ENCODE measurements around the gene ATP5F1E. TPM values are rescaled to one million over a fixed set of nuclear protein-coding genes. Genes with fewer than 3 reads are reported as not detected.
A peak's percentile ranks its signal among the peaks of the same experiment; 100 is the strongest.

Gene ATP5F1E
- total RNA-seq (10 to 100 TPM; 48.2 to 50.1 TPM), polyA plus RNA-seq (100 to 1,000 TPM in 1 of 2 donors, 10 to 100 TPM in 1; 51.5 to 110 TPM)
- long read RNA-seq, donor 1, transcript ATP5F1E-201 (3 exons, 3,665 nt): major isoform, 55 of 61 reads
- long read RNA-seq, donor 1, partial matches to known transcripts: 1 of 61 reads
- long read RNA-seq, donor 1, other reads (novel, unspliced or antisense): 3 of 61 reads
- long read RNA-seq, donor 2, transcript ATP5F1E-201 (3 exons, 3,665 nt): major isoform, 97 of 99 reads
- long read RNA-seq, donor 2, partial matches to known transcripts: 1 of 99 reads
- long read RNA-seq, donor 2, other reads (novel, unspliced or antisense): 1 of 99 reads

DNA sequence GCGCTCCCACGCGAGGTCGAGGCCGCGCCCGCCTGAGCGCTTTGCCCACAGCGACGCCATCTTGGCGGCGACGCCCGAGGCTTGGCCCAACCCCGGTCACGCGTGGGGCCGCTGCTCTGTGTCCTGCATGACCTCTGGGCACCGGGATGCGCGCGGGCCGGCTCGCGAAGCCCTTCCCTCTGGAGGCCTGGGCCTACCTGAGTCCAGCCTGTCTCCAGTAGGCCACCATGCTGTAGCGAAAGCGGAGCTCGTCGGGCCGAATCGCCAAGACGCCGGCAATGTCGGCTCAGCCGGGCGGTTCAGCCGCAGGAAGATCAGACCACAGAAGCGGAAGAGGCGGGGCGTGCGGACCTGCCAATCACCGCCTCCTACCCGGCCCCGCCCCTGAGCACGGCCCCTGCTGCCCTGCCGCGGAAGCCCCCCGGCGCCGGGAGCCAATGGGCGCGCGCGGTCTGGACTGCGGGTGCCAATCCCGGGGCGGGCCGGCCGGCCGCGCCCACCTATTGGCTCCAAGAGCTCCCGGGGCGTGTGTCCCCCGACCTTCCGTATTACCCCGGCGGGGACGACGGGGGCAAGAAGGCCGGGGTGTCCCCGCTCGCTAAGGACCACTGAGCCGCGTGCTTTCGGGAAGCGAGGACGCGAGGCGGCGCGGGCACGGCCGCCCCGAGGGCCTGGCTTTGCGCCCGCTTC, at the start of gene ATP5F1E:
ATP5F1E (minus strand) TSS at position 313 of the 690 bp plus-strand sequence; CDS start at position 229, 84 bp downstream.
- H3K27ac ChIP-seq (ENCODE audit: low read depth in 1 of 2, low read length in 2 of 2): peak within 1 kb of the TSS; percentile 24 to 71
- intact Hi-C loops (cut with DNase I): loop anchor here (5.0 kb wide), 2 partner anchors 35 to 140 kb away; no protein-coding TSS in a partner anchor
- no peaks in the 10 kb centered on the region for H3K27me3 ChIP-seq (ENCODE audit: control insufficient read depth in 1 of 2, insufficient read depth in 2 of 2, low read length in 1 of 2)
- H3K4me3 ChIP-seq (ENCODE audit: low read length in 2 of 2): peak within 1 kb of the TSS; percentile 52 to 78
- H3K4me1 ChIP-seq (ENCODE audit: control insufficient read depth in 1 of 2, insufficient read depth in 2 of 2, low read length in 2 of 2): peaks cover 0 to 5% of the 10 kb centered on the region in 2 donors
- DNase-seq (peak; percentile 98), ATAC-seq (ENCODE audit: low FRiP score) (peak; percentile 100)
- H3K9me3 ChIP-seq (ENCODE audit: control insufficient read depth, low read length): no peaks in the 10 kb centered on the region
- WGBS, 2 donors: 0% methylated on average over 86 of the region's 86 CpGs
- peaks cover 6 to 8% of the 10 kb centered on the region in 2 donors for H3K36me3 ChIP-seq (ENCODE audit: control insufficient read depth in 1 of 2, insufficient read depth in 2 of 2, low read length in 1 of 2)

DNA sequence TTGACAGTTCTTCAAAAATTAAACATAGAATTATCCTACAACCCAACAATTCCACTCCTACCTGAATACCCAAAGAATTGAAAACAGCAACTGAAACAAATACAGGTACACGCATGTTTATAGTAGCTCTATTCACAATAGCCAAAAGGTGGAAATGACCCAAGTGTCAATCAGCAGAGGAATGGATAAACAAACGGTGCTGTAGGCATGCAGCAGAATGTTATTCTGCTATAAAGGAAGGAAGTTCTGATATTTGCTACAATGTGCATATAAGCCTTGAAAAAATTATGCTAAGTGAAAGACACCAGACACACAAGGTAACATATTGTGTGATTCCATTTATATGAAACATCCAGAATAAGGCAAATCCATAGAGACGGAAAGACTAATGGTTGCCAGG, 48.9 kb upstream of the ATP5F1E start:
- intact Hi-C loops (cut with DNase I): loop anchor here in 1 of 2 donors (10.0 kb wide), 2 partner anchors 206 to 374 kb away; no protein-coding TSS in a partner anchor
- H3K4me3 ChIP-seq (ENCODE audit: low read length in 2 of 2): no peak overlapping the region
- H3K36me3 ChIP-seq (ENCODE audit: control insufficient read depth in 1 of 2, insufficient read depth in 2 of 2, low read length in 1 of 2): no peaks in the 10 kb centered on the region
- H3K27me3 ChIP-seq (ENCODE audit: control insufficient read depth in 1 of 2, insufficient read depth in 2 of 2, low read length in 1 of 2): peaks cover 0 to 3% of the 10 kb centered on the region in 2 donors
- H3K27ac ChIP-seq (ENCODE audit: low read depth in 1 of 2, low read length in 2 of 2): no peak overlapping the region
- DNase-seq (no peak), ATAC-seq (ENCODE audit: low FRiP score) (no peak)
- H3K4me1 ChIP-seq (ENCODE audit: control insufficient read depth in 1 of 2, insufficient read depth in 2 of 2, low read length in 2 of 2): no peaks in the 10 kb centered on the region
- peaks cover 3% of the 10 kb centered on the region for H3K9me3 ChIP-seq (ENCODE audit: control insufficient read depth, low read length)
- 36 to 42% methylated on average over 3 of the region's 3 CpGs for WGBS, 2 donors

DNA sequence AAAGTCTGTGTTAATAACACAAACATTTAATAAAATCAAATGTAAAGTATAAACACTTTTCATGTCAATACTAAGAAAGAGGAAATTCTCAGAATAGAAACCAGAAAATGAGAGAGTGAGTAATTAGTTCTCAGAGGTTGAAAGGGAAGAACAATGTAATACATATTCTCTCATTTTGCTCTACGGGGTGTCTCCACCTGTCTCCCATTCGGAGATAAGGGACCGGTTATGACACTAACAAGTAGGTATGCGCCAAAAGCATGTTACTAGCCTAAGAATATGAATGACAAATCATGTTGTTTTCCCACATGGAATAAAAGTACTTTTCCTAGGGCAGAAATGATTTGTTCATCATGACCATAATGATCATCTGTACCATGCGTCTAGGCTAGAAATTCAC, 46.1 kb upstream of the ATP5F1E start:
- 79 to 86% methylated on average over 5 of the region's 5 CpGs for WGBS, 2 donors
- intact Hi-C loops (cut with DNase I): no loop called here
- DNase-seq: no peak

DNA sequence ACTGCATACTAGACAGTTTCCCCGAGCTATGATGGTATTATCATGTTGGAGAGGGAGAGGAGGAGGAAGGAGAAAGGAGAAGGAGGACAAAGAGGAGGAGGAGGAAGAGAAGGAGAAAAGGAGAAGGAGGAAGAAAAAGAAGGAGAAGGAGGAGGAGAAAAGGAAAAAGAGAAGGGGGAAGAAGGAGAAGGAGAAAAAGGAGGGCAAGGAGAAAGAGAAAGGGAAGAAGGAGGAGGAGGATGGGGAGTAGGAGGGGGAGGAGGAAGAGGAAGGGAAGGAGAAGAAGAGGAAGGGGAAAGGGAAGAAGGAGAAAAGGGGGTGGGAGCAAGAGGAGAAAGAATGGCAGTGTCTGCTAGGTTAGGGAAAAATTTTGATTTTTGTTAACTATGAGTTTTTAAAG, 45.6 kb upstream of the ATP5F1E start:
- ATAC-seq (ENCODE audit: low FRiP score) (no peak), DNase-seq (no peak)
- no peaks in the 10 kb centered on the region for H3K36me3 ChIP-seq (ENCODE audit: control insufficient read depth in 1 of 2, insufficient read depth in 2 of 2, low read length in 1 of 2)
- intact Hi-C loops (cut with DNase I): no loop called here
- peaks cover 0 to 3% of the 10 kb centered on the region in 2 donors for H3K27me3 ChIP-seq (ENCODE audit: control insufficient read depth in 1 of 2, insufficient read depth in 2 of 2, low read length in 1 of 2)
- peaks cover 3% of the 10 kb centered on the region for H3K9me3 ChIP-seq (ENCODE audit: control insufficient read depth, low read length)
- no peaks in the 10 kb centered on the region for H3K4me1 ChIP-seq (ENCODE audit: control insufficient read depth in 1 of 2, insufficient read depth in 2 of 2, low read length in 2 of 2)
- 38 to 42% methylated on average over 1 of the region's 1 CpG for WGBS, 2 donors
- H3K4me3 ChIP-seq (ENCODE audit: low read length in 2 of 2): no peak overlapping the region
- no peak overlapping the region for H3K27ac ChIP-seq (ENCODE audit: low read depth in 1 of 2, low read length in 2 of 2)

More for the DNA sequence above, 46.1 kb upstream of the ATP5F1E start:
- Histone ChIP-seq H3K27me3 (ENCODE audit: control insufficient read depth in 1 of 2, insufficient read depth in 2 of 2, low read length in 1 of 2) (peaks cover 0 to 3% of the 10 kb centered on the region in 2 donors), H3K36me3 (ENCODE audit: control insufficient read depth in 1 of 2, insufficient read depth in 2 of 2, low read length in 1 of 2) (no peaks in the 10 kb centered on the region), H3K4me1 (ENCODE audit: control insufficient read depth in 1 of 2, insufficient read depth in 2 of 2, low read length in 2 of 2) (no peaks in the 10 kb centered on the region), H3K9me3 (ENCODE audit: control insufficient read depth, low read length) (peaks cover 3% of the 10 kb centered on the region), H3K27ac (ENCODE audit: low read depth in 1 of 2, low read length in 2 of 2) (no peak overlapping the region), H3K4me3 (ENCODE audit: low read length in 2 of 2) (no peak overlapping the region)
- ATAC-seq (ENCODE audit: low FRiP score): no peak

DNA sequence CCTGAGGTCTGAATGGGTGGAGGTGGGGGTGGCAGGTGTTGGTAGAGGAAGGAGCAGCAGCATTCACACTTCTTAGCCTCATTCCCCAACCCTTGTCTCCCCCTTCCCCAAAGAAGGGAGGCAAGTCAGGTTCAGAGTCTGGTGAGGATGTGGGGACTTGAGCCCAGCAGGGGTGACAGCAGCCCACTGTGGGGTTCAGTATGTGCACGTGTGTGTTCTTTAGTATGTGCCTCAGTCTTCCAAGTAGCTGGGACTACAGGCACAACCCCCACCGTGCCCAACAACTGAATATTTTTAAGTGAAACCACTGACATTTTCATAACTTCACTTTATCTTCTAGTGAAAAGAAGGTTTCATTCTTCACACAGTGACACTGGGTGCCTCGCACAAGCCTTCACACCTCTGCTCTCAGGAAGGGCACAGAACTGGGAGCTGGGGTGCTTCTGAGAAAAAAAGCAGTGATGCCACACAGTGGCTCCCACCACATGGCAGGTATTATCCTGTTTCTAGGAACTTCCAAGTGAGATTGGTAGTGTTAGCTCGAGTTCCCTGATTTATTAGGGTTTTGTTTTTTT, 43.9 kb upstream of the ATP5F1E start:
- no peak for ATAC-seq (ENCODE audit: low FRiP score)
- WGBS, 2 donors: 58 to 70% methylated on average over 4 of the region's 4 CpGs
- intact Hi-C loops (cut with DNase I): no loop called here

DNA sequence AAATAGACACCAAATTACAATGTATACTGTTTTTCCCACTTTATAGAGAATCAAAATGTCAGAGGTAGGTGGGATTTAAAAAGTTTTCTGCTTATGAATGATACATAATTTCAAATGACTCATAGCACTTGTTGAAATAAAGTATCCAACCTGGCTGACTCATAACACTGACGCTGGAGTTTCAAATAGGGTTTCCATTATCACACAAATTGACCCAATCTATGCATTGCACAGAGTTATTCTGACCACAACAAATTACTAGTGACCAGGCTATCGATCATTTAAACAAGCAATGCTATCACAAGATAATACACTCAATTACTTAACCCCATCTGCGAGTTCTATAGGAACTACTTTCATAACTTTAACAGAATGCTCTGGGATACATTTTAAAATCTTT, 42.3 kb upstream of the ATP5F1E start:
- Histone ChIP-seq H3K9me3 (ENCODE audit: control insufficient read depth, low read length) (peaks cover 4% of the 10 kb centered on the region), H3K36me3 (ENCODE audit: control insufficient read depth in 1 of 2, insufficient read depth in 2 of 2, low read length in 1 of 2) (no peaks in the 10 kb centered on the region), H3K4me3 (ENCODE audit: low read length in 2 of 2) (no peak overlapping the region), H3K27ac (ENCODE audit: low read depth in 1 of 2, low read length in 2 of 2) (no peak overlapping the region), H3K27me3 (ENCODE audit: control insufficient read depth in 1 of 2, insufficient read depth in 2 of 2, low read length in 1 of 2) (peaks cover 0 to 3% of the 10 kb centered on the region in 2 donors), H3K4me1 (ENCODE audit: control insufficient read depth in 1 of 2, insufficient read depth in 2 of 2, low read length in 2 of 2) (no peaks in the 10 kb centered on the region)
- intact Hi-C loops (cut with DNase I): no loop called here
- no peak for DNase-seq
- no peak for ATAC-seq (ENCODE audit: low FRiP score)
- 23 to 30% methylated on average over 3 of the region's 3 CpGs for WGBS, 2 donors

More for the DNA sequence above, 43.9 kb upstream of the ATP5F1E start:
- Histone ChIP-seq H3K36me3 (ENCODE audit: control insufficient read depth in 1 of 2, insufficient read depth in 2 of 2, low read length in 1 of 2) (no peaks in the 10 kb centered on the region), H3K4me3 (ENCODE audit: low read length in 2 of 2) (no peak overlapping the region), H3K27ac (ENCODE audit: low read depth in 1 of 2, low read length in 2 of 2) (no peak overlapping the region), H3K4me1 (ENCODE audit: control insufficient read depth in 1 of 2, insufficient read depth in 2 of 2, low read length in 2 of 2) (no peaks in the 10 kb centered on the region), H3K27me3 (ENCODE audit: control insufficient read depth in 1 of 2, insufficient read depth in 2 of 2, low read length in 1 of 2) (peaks cover 0 to 3% of the 10 kb centered on the region in 2 donors), H3K9me3 (ENCODE audit: control insufficient read depth, low read length) (peaks cover 3% of the 10 kb centered on the region)
- no peak for DNase-seq

DNA sequence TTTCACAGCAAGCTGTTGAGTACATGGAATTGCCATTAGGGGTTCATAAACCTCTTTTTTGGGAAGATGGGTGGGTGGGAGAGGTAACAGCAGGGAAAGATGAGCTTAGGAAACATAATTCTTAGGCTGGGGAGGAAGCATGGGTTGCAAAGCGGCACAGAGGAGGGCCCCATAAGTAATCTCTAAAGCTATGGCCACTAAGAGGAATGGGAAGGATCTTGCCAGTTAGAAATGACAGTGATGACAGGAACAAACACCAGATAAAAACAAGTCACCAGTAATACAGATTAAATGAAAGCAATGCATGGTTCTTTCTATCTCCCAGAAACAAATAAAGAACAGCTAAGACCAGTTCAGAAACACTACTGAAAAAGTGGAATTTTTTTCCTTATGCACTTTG, 41.4 kb upstream of the ATP5F1E start:
- DNase-seq (no peak), ATAC-seq (ENCODE audit: low FRiP score) (no peak)
- Histone ChIP-seq H3K4me3 (ENCODE audit: low read length in 2 of 2) (no peak overlapping the region), H3K4me1 (ENCODE audit: control insufficient read depth in 1 of 2, insufficient read depth in 2 of 2, low read length in 2 of 2) (no peaks in the 10 kb centered on the region), H3K9me3 (ENCODE audit: control insufficient read depth, low read length) (peaks cover 4% of the 10 kb centered on the region), H3K27ac (ENCODE audit: low read depth in 1 of 2, low read length in 2 of 2) (no peak overlapping the region), H3K27me3 (ENCODE audit: control insufficient read depth in 1 of 2, insufficient read depth in 2 of 2, low read length in 1 of 2) (peaks cover 0 to 3% of the 10 kb centered on the region in 2 donors), H3K36me3 (ENCODE audit: control insufficient read depth in 1 of 2, insufficient read depth in 2 of 2, low read length in 1 of 2) (no peaks in the 10 kb centered on the region)
- WGBS, 2 donors: 81 to 86% methylated on average over 1 of the region's 1 CpG
- intact Hi-C loops (cut with DNase I): no loop called here

DNA sequence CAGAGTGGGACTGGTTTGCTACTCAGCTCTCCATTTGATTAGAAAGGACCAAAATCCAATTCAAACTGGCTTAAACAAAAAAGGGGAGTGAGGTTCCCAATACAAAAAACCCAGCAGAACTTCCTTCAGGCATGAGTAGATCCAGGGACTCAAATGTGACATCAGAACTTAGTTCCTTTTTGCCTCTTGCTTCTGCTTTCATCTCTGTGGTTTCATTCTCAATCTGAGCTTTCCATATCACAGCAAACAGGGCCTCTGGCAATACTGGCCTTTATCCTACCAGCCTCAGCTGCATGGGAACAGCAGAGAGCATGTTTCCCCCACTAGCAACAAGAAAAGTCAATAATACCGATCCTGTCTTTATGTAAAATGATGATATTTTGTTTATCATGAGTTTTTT, 39.1 kb upstream of the ATP5F1E start:
- no peaks in the 10 kb centered on the region for H3K27me3 ChIP-seq (ENCODE audit: control insufficient read depth in 1 of 2, insufficient read depth in 2 of 2, low read length in 1 of 2)
- peaks cover 1% of the 10 kb centered on the region for H3K9me3 ChIP-seq (ENCODE audit: control insufficient read depth, low read length)
- ATAC-seq (ENCODE audit: low FRiP score) (no peak), DNase-seq (no peak)
- no peak overlapping the region for H3K27ac ChIP-seq (ENCODE audit: low read depth in 1 of 2, low read length in 2 of 2)
- no peaks in the 10 kb centered on the region for H3K36me3 ChIP-seq (ENCODE audit: control insufficient read depth in 1 of 2, insufficient read depth in 2 of 2, low read length in 1 of 2)
- H3K4me1 ChIP-seq (ENCODE audit: control insufficient read depth in 1 of 2, insufficient read depth in 2 of 2, low read length in 2 of 2): no peaks in the 10 kb centered on the region
- WGBS, 2 donors: 87 to 92% methylated on average over 1 of the region's 1 CpG
- intact Hi-C loops (cut with DNase I): no loop called here
- H3K4me3 ChIP-seq (ENCODE audit: low read length in 2 of 2): no peak overlapping the region

All from aorta (tissue), 5 donors.